ENCODE data around the gene DAND5.
A peak's percentile ranks its signal among the peaks of the same experiment; 100 is the strongest.
"Not testable (repeated sequence)": the region's sequence is repeated elsewhere in the genome, so short reads cannot be mapped to it uniquely, and the experiment has no call there.

The DAND5 gene

DNA sequence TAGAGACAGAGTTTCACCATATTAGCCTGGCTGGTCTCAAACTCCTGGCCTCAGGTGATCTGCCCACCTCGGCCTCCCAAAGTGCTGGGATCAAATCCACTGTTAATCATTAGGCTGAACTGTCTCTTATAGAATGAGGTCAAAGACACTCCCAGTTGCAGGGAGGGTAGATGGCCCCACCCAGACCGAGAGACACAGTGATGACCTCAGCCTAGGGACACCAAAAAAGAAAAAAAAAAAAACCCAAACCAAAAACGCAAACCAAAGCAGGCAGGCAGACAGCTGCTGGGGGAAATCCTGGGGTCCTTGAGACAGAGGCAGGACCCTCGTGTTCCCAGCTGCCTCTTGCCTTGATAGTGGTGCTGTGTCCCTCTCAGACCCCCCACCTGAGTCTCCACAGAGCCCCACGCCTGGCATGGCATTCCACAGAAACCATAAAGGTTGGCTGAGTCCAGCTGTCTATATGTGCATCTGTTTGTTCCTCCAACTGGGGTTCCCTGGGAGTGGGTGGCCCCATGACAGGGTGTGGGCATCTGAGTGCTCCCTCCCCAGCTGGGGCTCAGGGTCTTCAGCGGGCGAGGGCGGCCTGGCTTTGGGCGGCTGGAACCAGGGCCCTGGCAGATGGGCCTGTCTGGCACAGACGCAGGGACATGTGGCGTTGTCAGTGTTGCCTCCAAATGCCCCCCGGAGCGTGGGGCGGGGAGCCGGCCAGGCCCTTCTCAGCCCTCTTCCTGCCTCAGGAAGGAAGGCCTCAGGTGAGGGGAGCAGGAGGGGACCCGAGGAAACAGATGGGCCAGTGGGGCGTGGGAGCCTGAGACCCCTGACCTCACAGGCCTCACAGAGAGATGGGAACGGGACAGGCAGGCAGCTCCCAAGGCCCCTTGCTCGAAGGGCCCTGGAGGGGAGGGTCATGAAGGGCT lies 5.2 kb downstream of the DAND5 start:
- Histone ChIP-seq H3K36me3 (ENCODE audit: control insufficient read depth, insufficient read depth, low read length) (no peaks in the 10 kb centered on the region), H3K4me1 (ENCODE audit: control insufficient read depth, insufficient read depth, low read length) (peaks cover under 1% of the 10 kb centered on the region; the same call in 1 of the 2 replicates), H3K4me3 (ENCODE audit: low read depth, low read length) (no peak overlapping the region), H3K27ac (ENCODE audit: low read depth, low read length) (no peak overlapping the region), H3K27me3 (ENCODE audit: control insufficient read depth, insufficient read depth, low read length) (no peaks in the 10 kb centered on the region), H3K9ac (ENCODE audit: low read length) (no peak overlapping the region), H3K9me3 (ENCODE audit: control insufficient read depth, insufficient read depth, low read depth, low read length) (no peaks in the 10 kb centered on the region)

DNA sequence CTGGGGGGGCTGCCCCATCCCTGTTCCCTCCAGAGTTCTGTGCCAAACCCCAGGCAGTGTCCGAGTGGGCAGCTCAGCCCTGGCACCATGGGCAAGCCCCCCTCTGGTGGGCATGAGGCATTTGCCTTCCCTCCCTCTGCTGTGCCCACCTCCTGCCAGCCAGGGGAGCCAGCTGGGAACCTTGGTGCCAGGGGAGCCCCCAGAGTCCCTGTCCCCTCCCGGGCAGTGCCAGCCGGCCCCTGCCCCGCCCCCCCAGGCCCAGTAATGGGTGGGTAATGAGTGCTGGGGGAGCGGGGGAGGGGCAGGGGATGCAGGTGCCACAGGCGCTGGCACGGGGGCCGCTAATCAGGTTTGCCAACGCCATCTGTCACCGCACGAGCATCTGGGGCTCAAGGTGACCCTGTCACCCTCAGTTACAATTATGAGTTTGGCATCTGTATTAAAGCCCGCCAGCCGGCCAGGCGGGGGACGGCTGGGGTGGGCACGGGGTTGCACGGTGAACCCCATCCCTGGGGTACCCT lies 5.9 kb downstream of the DAND5 start:
- H3K9me3 ChIP-seq (ENCODE audit: control insufficient read depth, insufficient read depth, low read depth, low read length): no peaks in the 10 kb centered on the region
- H3K9ac ChIP-seq (ENCODE audit: low read length): no peak overlapping the region

GRCh38 chr19:12976109-12976508 lies 6.7 kb downstream of the DAND5 start:
- H3K27me3 ChIP-seq (ENCODE audit: control insufficient read depth, insufficient read depth, low read length); H3K9me3 ChIP-seq (ENCODE audit: control insufficient read depth, insufficient read depth, low read depth, low read length); H3K4me3 ChIP-seq (ENCODE audit: low read depth, low read length); H3K27ac ChIP-seq (ENCODE audit: low read depth, low read length); H3K4me1 ChIP-seq (ENCODE audit: control insufficient read depth, insufficient read depth, low read length); H3K36me3 ChIP-seq (ENCODE audit: control insufficient read depth, insufficient read depth, low read length); H3K9ac ChIP-seq (ENCODE audit: low read length): not testable (repeated sequence)

More for the DNA sequence above, 5.9 kb downstream of the DAND5 start:
- Histone ChIP-seq H3K36me3 (ENCODE audit: control insufficient read depth, insufficient read depth, low read length) (no peaks in the 10 kb centered on the region), H3K4me1 (ENCODE audit: control insufficient read depth, insufficient read depth, low read length) (no peaks in the 10 kb centered on the region), H3K4me3 (ENCODE audit: low read depth, low read length) (no peak overlapping the region), H3K27me3 (ENCODE audit: control insufficient read depth, insufficient read depth, low read length) (peaks cover 3% of the 10 kb centered on the region; the same call in 1 of the 2 replicates), H3K27ac (ENCODE audit: low read depth, low read length) (no peak overlapping the region)

- no peak overlapping the region for H3K9ac ChIP-seq (ENCODE audit: low read length)
- H3K4me1 ChIP-seq (ENCODE audit: control insufficient read depth, insufficient read depth, low read length): peaks cover 1% of the 10 kb centered on the region; the same call in 1 of the 2 replicates
- H3K27me3 ChIP-seq (ENCODE audit: control insufficient read depth, insufficient read depth, low read length): peaks cover 35% of the 10 kb centered on the region
- no peaks in the 10 kb centered on the region for H3K36me3 ChIP-seq (ENCODE audit: control insufficient read depth, insufficient read depth, low read length)
- H3K27ac ChIP-seq (ENCODE audit: low read depth, low read length): no peak overlapping the region
- no peaks in the 10 kb centered on the region for H3K9me3 ChIP-seq (ENCODE audit: control insufficient read depth, insufficient read depth, low read depth, low read length)
- H3K4me3 ChIP-seq (ENCODE audit: low read depth, low read length): no peak overlapping the region
Observed at GRCh38 chr19:12979974-12980373, 10.6 kb downstream of the DAND5 start.

- H3K4me3 ChIP-seq (ENCODE audit: low read depth, low read length): no peak overlapping the region
- no peak overlapping the region for H3K27ac ChIP-seq (ENCODE audit: low read depth, low read length)
- no peaks in the 10 kb centered on the region for H3K9me3 ChIP-seq (ENCODE audit: control insufficient read depth, insufficient read depth, low read depth, low read length)
- no peaks in the 10 kb centered on the region for H3K36me3 ChIP-seq (ENCODE audit: control insufficient read depth, insufficient read depth, low read length)
- peaks cover 58% of the 10 kb centered on the region for H3K27me3 ChIP-seq (ENCODE audit: control insufficient read depth, insufficient read depth, low read length)
- H3K4me1 ChIP-seq (ENCODE audit: control insufficient read depth, insufficient read depth, low read length): peaks cover 10% of the 10 kb centered on the region; the same call in 1 of the 2 replicates
- H3K9ac ChIP-seq (ENCODE audit: low read length): no peak overlapping the region
Observed at GRCh38 chr19:12982648-12983047, 13.3 kb downstream of the DAND5 start.

- H3K4me3 ChIP-seq (ENCODE audit: low read depth, low read length): peak overlapping the region; percentile 55
- H3K36me3 ChIP-seq (ENCODE audit: control insufficient read depth, insufficient read depth, low read length): no peaks in the 10 kb centered on the region
- H3K9ac ChIP-seq (ENCODE audit: low read length): no peak overlapping the region
- peaks cover 63% of the 10 kb centered on the region for H3K27me3 ChIP-seq (ENCODE audit: control insufficient read depth, insufficient read depth, low read length)
- H3K9me3 ChIP-seq (ENCODE audit: control insufficient read depth, insufficient read depth, low read depth, low read length): no peaks in the 10 kb centered on the region
- H3K27ac ChIP-seq (ENCODE audit: low read depth, low read length): no peak overlapping the region
- peaks cover 10% of the 10 kb centered on the region; the same call in 1 of the 2 replicates for H3K4me1 ChIP-seq (ENCODE audit: control insufficient read depth, insufficient read depth, low read length)
Observed at GRCh38 chr19:12983091-12983490, 13.7 kb downstream of the DAND5 start.

DNA sequence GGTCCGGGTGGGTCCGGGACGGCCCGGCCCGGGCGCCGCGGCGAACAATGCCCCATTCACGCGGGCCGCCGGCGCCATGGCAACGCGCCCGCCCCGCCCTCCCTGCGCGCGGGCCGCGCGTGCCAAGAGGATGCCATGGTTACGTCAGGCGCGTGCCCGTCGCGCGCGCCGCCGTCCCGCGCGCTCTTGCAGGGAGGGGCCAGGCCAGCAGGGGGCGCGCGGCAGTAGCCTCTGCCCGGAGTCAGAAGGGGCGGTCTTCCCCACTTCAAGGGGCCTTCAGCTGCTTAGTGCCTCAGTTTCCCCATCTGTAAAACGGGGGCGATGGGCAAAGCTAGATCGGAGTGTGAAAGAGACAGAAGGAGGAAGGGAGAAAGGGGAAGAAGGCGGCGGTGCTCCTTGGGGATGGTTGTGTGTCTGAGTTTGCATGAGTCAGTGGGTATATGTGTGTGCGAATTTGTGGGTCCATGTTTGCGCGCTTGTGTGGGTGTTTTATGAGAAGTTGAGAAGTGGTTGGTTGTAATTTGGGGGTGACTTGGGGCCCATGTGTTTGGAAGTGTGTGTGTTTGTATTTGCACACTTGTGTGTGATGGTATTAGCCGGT lies 14.3 kb downstream of the DAND5 start:
- no peaks in the 10 kb centered on the region for H3K36me3 ChIP-seq (ENCODE audit: control insufficient read depth, insufficient read depth, low read length)
- no peak overlapping the region for H3K9ac ChIP-seq (ENCODE audit: low read length)
- H3K4me1 ChIP-seq (ENCODE audit: control insufficient read depth, insufficient read depth, low read length): peaks cover 10% of the 10 kb centered on the region; the same call in 1 of the 2 replicates
- H3K4me3 ChIP-seq (ENCODE audit: low read depth, low read length): peak overlapping the region; percentile 55
- H3K27me3 ChIP-seq (ENCODE audit: control insufficient read depth, insufficient read depth, low read length): peaks cover 68% of the 10 kb centered on the region
- no peak overlapping the region for H3K27ac ChIP-seq (ENCODE audit: low read depth, low read length)
- no peaks in the 10 kb centered on the region for H3K9me3 ChIP-seq (ENCODE audit: control insufficient read depth, insufficient read depth, low read depth, low read length)

DNA sequence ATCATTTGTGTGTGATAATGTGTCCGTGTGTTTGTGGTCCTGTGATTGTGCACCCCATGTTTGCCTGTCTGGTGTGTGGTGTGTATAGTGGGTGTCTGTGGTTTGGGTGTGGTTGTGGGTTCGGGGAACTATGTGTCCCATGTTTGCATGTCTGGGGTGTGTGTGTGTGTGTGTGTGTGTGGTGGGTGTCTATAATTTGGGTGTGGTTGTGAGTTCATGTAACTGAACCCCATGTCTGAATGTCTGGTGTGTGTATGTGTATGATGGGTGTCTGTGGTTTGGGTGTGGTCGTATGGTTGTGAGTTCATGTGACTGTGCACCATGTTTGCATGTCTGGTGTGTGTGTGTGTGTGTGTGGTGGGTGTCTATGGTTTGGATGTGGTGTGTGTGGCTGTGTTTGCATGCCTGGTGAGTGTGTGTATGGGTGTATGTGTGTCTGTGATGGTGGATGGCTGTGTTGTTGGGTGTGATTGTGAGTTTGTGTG lies 14.8 kb downstream of the DAND5 start:
- Histone ChIP-seq H3K27ac (ENCODE audit: low read depth, low read length) (no peak overlapping the region), H3K4me3 (ENCODE audit: low read depth, low read length) (no peak overlapping the region), H3K4me1 (ENCODE audit: control insufficient read depth, insufficient read depth, low read length) (peaks cover 10% of the 10 kb centered on the region; the same call in 1 of the 2 replicates), H3K9me3 (ENCODE audit: control insufficient read depth, insufficient read depth, low read depth, low read length) (no peaks in the 10 kb centered on the region), H3K9ac (ENCODE audit: low read length) (no peak overlapping the region), H3K27me3 (ENCODE audit: control insufficient read depth, insufficient read depth, low read length) (peaks cover 71% of the 10 kb centered on the region), H3K36me3 (ENCODE audit: control insufficient read depth, insufficient read depth, low read length) (no peaks in the 10 kb centered on the region)

DNA sequence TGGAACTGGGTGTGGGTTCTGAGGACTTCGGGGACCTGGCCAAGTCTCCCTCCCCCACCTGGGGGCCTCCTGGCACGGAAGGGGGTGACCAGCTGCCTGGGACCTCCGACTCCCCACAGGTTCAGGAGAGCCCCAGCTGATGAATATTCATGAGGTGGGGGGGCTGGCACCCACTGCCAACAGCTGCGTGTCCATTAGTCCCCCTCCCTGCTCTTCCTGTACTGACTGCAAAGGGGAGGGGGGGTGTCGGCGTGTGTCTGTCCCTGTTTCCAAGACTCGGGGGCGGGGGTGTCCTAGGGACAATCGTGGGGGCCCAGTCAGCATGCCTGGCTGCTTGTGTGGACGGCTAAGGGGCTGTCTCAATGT lies 15.3 kb downstream of the DAND5 start:
- Histone ChIP-seq H3K27ac (ENCODE audit: low read depth, low read length) (no peak overlapping the region), H3K27me3 (ENCODE audit: control insufficient read depth, insufficient read depth, low read length) (peaks cover 76% of the 10 kb centered on the region)

DNA sequence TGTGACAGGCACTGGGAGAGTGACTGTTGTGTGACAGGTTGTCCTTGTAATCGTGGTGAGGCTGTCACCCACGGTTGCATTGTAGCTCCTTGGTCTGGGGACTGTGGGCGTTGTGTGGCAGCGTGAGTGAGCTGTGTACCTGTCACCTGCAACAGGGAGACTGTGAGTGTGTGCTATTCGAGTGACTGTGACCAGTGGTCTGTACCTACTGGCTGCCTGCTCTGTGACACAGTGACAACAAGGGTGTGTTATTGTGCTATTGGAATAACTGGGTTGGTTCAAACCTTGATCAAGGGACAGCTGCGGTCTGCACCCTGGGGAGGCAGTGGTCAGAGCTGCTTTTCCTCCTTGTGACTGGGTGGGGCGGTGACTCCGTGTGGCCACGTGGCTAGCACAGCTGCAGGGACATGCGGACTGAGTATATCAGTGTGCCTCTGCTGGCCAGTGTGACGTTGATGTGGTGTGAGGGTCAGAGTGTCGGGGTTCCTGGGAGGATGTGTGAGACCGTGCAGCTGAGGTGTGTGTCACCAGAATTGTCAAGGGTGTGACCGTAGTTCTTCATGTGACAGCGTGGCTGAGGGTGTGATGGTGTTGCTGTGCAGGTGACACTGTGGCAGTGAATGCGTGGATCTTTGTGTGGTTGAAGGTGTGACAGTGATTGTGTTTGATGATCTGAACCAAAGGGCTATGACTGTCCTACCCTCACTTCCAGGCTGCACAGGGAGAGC lies 15.8 kb downstream of the DAND5 start:
- Histone ChIP-seq H3K27me3 (ENCODE audit: control insufficient read depth, insufficient read depth, low read length) (peaks cover 79% of the 10 kb centered on the region), H3K9me3 (ENCODE audit: control insufficient read depth, insufficient read depth, low read depth, low read length) (no peaks in the 10 kb centered on the region), H3K4me3 (ENCODE audit: low read depth, low read length) (no peak overlapping the region), H3K9ac (ENCODE audit: low read length) (no peak overlapping the region), H3K4me1 (ENCODE audit: control insufficient read depth, insufficient read depth, low read length) (peaks cover 10% of the 10 kb centered on the region; the same call in 1 of the 2 replicates), H3K27ac (ENCODE audit: low read depth, low read length) (no peak overlapping the region), H3K36me3 (ENCODE audit: control insufficient read depth, insufficient read depth, low read length) (no peaks in the 10 kb centered on the region)

More for the DNA sequence above, 15.3 kb downstream of the DAND5 start:
- H3K36me3 ChIP-seq (ENCODE audit: control insufficient read depth, insufficient read depth, low read length): no peaks in the 10 kb centered on the region
- no peaks in the 10 kb centered on the region for H3K9me3 ChIP-seq (ENCODE audit: control insufficient read depth, insufficient read depth, low read depth, low read length)
- no peak overlapping the region for H3K4me3 ChIP-seq (ENCODE audit: low read depth, low read length)
- H3K4me1 ChIP-seq (ENCODE audit: control insufficient read depth, insufficient read depth, low read length): peaks cover 10% of the 10 kb centered on the region; the same call in 1 of the 2 replicates
- no peak overlapping the region for H3K9ac ChIP-seq (ENCODE audit: low read length)

Measured in HUES6 (cell line).